K562 (cell line): Measurements from ENCODE around the gene PRDM16. TPM values are rescaled to one million over a fixed set of nuclear protein-coding genes. Genes with fewer than 3 reads are reported as not detected.

ENCODE experiments used
- ATAC-seq: fragments of 200-7000 bp; cut with Tn5 transposase; 3 replicates; pipeline ENCODE4 v1.9.1; 2020; ENCODE audit warnings: moderate library complexity
- BruUV-seq: library from RNA; stranded (reverse); fragments of 400-500 nt; replicated peaks from 2 replicates; lab custom pipeline; 2021; lab: Mats Ljungman, UMichigan
- CTCF ChIA-PET: fragments of 300-600 bp; formaldehyde crosslinking; extraction: SDS; loops from one replicate; lab custom pipeline; 2021; ENCODE audit warnings: low intra/inter-chr PET ratio; lab: Yijun Ruan, JAX
- POLR2A ChIA-PET: fragments of 300-600, 350-650 bp; sonication (Branson Sonifier 250); formaldehyde crosslinking; extraction: SDS; loops from one replicate; lab custom pipeline; 2021; ENCODE audit warnings: antibody characterized with exemption, inconsistent platforms; lab: Yijun Ruan, JAX
- DNase-seq, 4 experiments: peaks; one replicate each; pipeline versions ENCODE4 v3.0.0 to v3.0.0-alpha.2; 2011 to 2018; ENCODE audit warnings: low spot score in 3 of 4, mixed read lengths in 3 of 4; ENCODE audit errors: extremely low read depth in 1 of 4
- FAIRE-seq: peaks from 2 replicates; lab custom pipeline; 2011; peaks lifted over from hg19 to GRCh38; lab: Jason Lieb, UNC
- H2AFZ ChIP-seq: 2 replicates; pipeline ENCODE4 v1.6.0; 2011; ENCODE audit warnings: low read depth, low read length, control low read depth, inconsistent platforms
- H3K27ac ChIP-seq: fragments of 200-600 bp; 3 replicates; pipeline ENCODE4 v1.8.0; 2011; ENCODE audit warnings: low read depth, mild to moderate bottlenecking, control low read depth, inconsistent platforms, low read length, moderate library complexity, mixed read lengths; ENCODE audit errors: extremely low read depth
- H3K27me3 ChIP-seq, 2 experiments: fragments of 300-600 bp in 1 of 2; 2 replicates in 1 of 2; 3 replicates in 1 of 2; pipeline versions ENCODE4 v1.6.0 to v1.8.0; 2011; ENCODE audit warnings: inconsistent platforms in 2 of 2, low read length in 2 of 2, mild to moderate bottlenecking in 1 of 2, mixed read lengths in 1 of 2, moderate library complexity in 1 of 2; ENCODE audit not compliant: control insufficient read depth in 2 of 2, insufficient read depth in 2 of 2
- H3K36me3 ChIP-seq: fragments of 300-600 bp; 3 replicates; pipeline ENCODE4 v1.8.0; 2011; ENCODE audit warnings: mild to moderate bottlenecking, low read length, inconsistent platforms; ENCODE audit not compliant: control insufficient read depth, insufficient read depth
- H3K4me1 ChIP-seq, 2 experiments: fragments of 200-600 bp in 1 of 2; replicated peaks in 1 of 2; 2 replicates in 1 of 2; 3 replicates in 1 of 2; pipeline versions ENCODE4 v1.5.1 to v1.8.0; 2011; ENCODE audit warnings: inconsistent platforms in 2 of 2, low read length in 2 of 2, mild to moderate bottlenecking in 1 of 2, mixed read lengths in 1 of 2, moderate library complexity in 1 of 2; ENCODE audit not compliant: control insufficient read depth in 2 of 2, insufficient read depth in 2 of 2
- H3K4me2 ChIP-seq: 2 replicates; pipeline ENCODE4 v1.6.1; 2011; ENCODE audit warnings: low read length, control low read depth, inconsistent platforms, mixed read lengths; ENCODE audit not compliant: insufficient read depth
- H3K4me3 ChIP-seq: fragments of 200-600 bp; sonication (generic), shearing (Covaris generic); 2 replicates; pipeline ENCODE4 v1.5.1; 2016; ENCODE audit warnings: control low read depth, inconsistent platforms
- H3K79me2 ChIP-seq: fragments of 200-600 bp; 3 replicates; pipeline ENCODE4 v1.8.0; 2011; ENCODE audit warnings: low read length, inconsistent platforms; ENCODE audit not compliant: control insufficient read depth, insufficient read depth
- H3K9ac ChIP-seq, 2 experiments: 2 replicates each; pipeline versions ENCODE4 v1.6.0 to v1.6.1; 2011; ENCODE audit warnings: low read depth in 2 of 2, low read length in 2 of 2, control low read depth in 1 of 2, inconsistent platforms in 1 of 2, mild to moderate bottlenecking in 1 of 2, mixed read lengths in 1 of 2; ENCODE audit not compliant: insufficient read depth in 1 of 2
- H3K9me1 ChIP-seq: one replicate; pipeline ENCODE4 v1.6.0; 2011; ENCODE audit warnings: inconsistent platforms, mild to moderate bottlenecking, low read length, moderate library complexity; ENCODE audit not compliant: control insufficient read depth, insufficient read depth
- H3K9me3 ChIP-seq: replicated peaks from 2 replicates; pipeline ENCODE4 v1.5.1; 2011; ENCODE audit warnings: low read depth, low read length, inconsistent platforms; ENCODE audit not compliant: control insufficient read depth, insufficient read depth
- H4K20me1 ChIP-seq: replicated peaks from 2 replicates; pipeline ENCODE4 v1.6.1; 2011; ENCODE audit warnings: low read length, inconsistent platforms, mixed read lengths; ENCODE audit not compliant: control insufficient read depth, insufficient read depth
- AFF4 ChIP-seq: sonication (generic); formaldehyde crosslinking; IDR thresholded peaks from 2 replicates; pipeline ENCODE4 v1.8.0; 2023; ENCODE audit warnings: mild to moderate bottlenecking, missing genetic modification reagents
- CBX3 ChIP-seq, 2 experiments: IDR thresholded peaks; 1 replicate in 1 of 2; 2 replicates in 1 of 2; pipeline ENCODE4 v1.6.1; 2012; ENCODE audit warnings: inconsistent platforms in 2 of 2, low read length in 2 of 2, borderline replicate concordance in 1 of 2, control low read depth in 1 of 2
- HDAC2 ChIP-seq: fragments of 450-650 bp; IDR thresholded peaks from 2 replicates; pipeline ENCODE4 v1.6.1; 2016; ENCODE audit warnings: mild to moderate bottlenecking
- ILF3 ChIP-seq: fragments of 450-650 bp; IDR thresholded peaks from 2 replicates; pipeline ENCODE4 v1.6.1; 2018; ENCODE audit warnings: antibody characterized with exemption, mild to moderate bottlenecking, moderate library complexity, borderline replicate concordance
- IRF2 ChIP-seq: sonication (generic); formaldehyde crosslinking; IDR thresholded peaks from 2 replicates; pipeline ENCODE4 v1.8.1; 2022; ENCODE audit warnings: mild to moderate bottlenecking, missing genetic modification reagents
- MTA1 ChIP-seq: fragments of 450-650 bp; IDR thresholded peaks from 2 replicates; pipeline ENCODE4 v1.6.1; 2017; ENCODE audit warnings: borderline replicate concordance
- NFRKB ChIP-seq: fragments of 450-650 bp; IDR thresholded peaks from 2 replicates; pipeline ENCODE4 v1.6.1; 2016; ENCODE audit warnings: low read depth
- SAFB2 ChIP-seq: fragments of 200-400 bp; formaldehyde crosslinking; IDR thresholded peaks from 2 replicates; pipeline ENCODE4 v1.6.1; 2018; ENCODE audit warnings: borderline replicate concordance, low read length, low read depth, moderate library complexity; ENCODE audit not compliant: severe bottlenecking
- SP1 ChIP-seq: sonication (generic); formaldehyde crosslinking; IDR thresholded peaks from 2 replicates; pipeline ENCODE4 v1.8.1; 2022; ENCODE audit warnings: mild to moderate bottlenecking, missing genetic modification reagents
- ZBTB11 ChIP-seq, 3 experiments: fragments of 200-800 bp in 1 of 3; fragments of 250-450 bp in 1 of 3; fragments of 450-650 bp in 1 of 3; sonication (Bioruptor Pico) in 1 of 3; sonication (Bioruptor generic) in 1 of 3; formaldehyde crosslinking in 1 of 3; IDR thresholded peaks; 2 replicates each; pipeline versions ENCODE4 v1.6.1 to v1.8.0; 2016 to 2022; ENCODE audit warnings: mild to moderate bottlenecking in 2 of 3, missing genetic modification characterization in 2 of 3, missing compliant biosample characterization in 1 of 3, moderate library complexity in 1 of 3
- ZNF644 ChIP-seq: fragments of 200-800 bp; sonication (Bioruptor generic); IDR thresholded peaks from 2 replicates; pipeline ENCODE4 v1.6.1; 2016; ENCODE audit warnings: low read depth, missing genetic modification characterization, missing compliant biosample characterization
- WGBS: fragments of 100-300 bp; shearing (Covaris generic); methylation state at CpG from one replicate; pipeline ENCODE4 v1.1.6; 2016; ENCODE audit warnings: low coverage, mixed read lengths; ENCODE audit not compliant: insufficient coverage; ENCODE audit errors: missing lambda C conversion rate; 5-methylcytosine and 5-hydroxymethylcytosine counted together
- in situ Hi-C: fragments of 300-500 bp; cut with MboI; formaldehyde crosslinking; loops from 4 replicates; pipeline ENCODE4 v1.15.0; 2018; ENCODE audit warnings: inconsistent platforms, mixed read lengths
- intact Hi-C: fragments of 100-400 bp; cut with micrococcal nuclease; formaldehyde crosslinking; loops from 2 replicates; pipeline ENCODE4 v1.14.2; 2022
- polyA plus RNA-seq, 8 experiments: library from polyadenylated mRNA; depleted of rRNA in 4 of 8; stranded (reverse) in 5 of 8; unstranded in 3 of 8; fragments of >200 nt; fragmentation: Nextera tagmentation in 2 of 8; fragmentation: Illumina TruSeq in 1 of 8; extraction: Ambion mirVana in 2 of 8; extraction: Trizol in 1 of 8; gene quantifications; 2 replicates each; pipeline versions ENCODE4 v1.2.1 to v1.2.3, GENCODE V29; 2011 to 2014; ENCODE audit warnings: inconsistent platforms in 1 of 8, missing spikeins in 1 of 8
- total RNA-seq, 7 experiments: library from RNA; depleted of rRNA in 6 of 7; stranded (reverse); fragments of >200 nt in 6 of 7; fragmentation: Illumina TruSeq in 2 of 7; extraction: Trizol in 2 of 7; gene quantifications; 2 replicates each; pipeline versions ENCODE4 v1.2.1 to v1.2.3, GENCODE V29; 2011 to 2021; ENCODE audit warnings: low replicate concordance in 1 of 7
- TF ChIP-seq, protein P1 (sequence below): fragments of 450-650 bp; conservative IDR thresholded peaks from 2 replicates; pipeline ENCODE4 v1.6.1; 2016; ENCODE audit warnings: missing genetic modification characterization, low read depth, mild to moderate bottlenecking, missing compliant biosample characterization, moderate library complexity
- TF ChIP-seq, protein P2 (sequence below): fragments of 250-450 bp; sonication (Bioruptor Pico); IDR thresholded peaks from 2 replicates; pipeline ENCODE4 v1.5.0; 2021

Gene PRDM16
- total and polyA plus RNA-seq, 9 of the 15 experiments (the other 6 are each of a cell fraction or from before 2014, with no cell fraction given) = 0.10 to 0.27 TPM; not detected in 7

GRCh38 chr1:3022976-3023375 lies 46.0 kb upstream of the PRDM16 start:
- H2AFZ ChIP-seq = no peak overlapping the region
- in situ Hi-C loops = no loop called here
- ChIA-PET CTCF (no interaction called here), POLR2A (no interaction called here)
- no peaks in the 10 kb centered on the region for H3K9me1 ChIP-seq
- no peak overlapping the region for H3K4me2 ChIP-seq
- H3K4me1 ChIP-seq = 0 out of 5 replicates have a peak, but pooled peaks cover 0 to 2% of the 10 kb centered on the region in 2 experiments
- H4K20me1 ChIP-seq = no peaks in the 10 kb centered on the region
- H3K27me3 ChIP-seq = peaks cover 11 to 47% of the 10 kb centered on the region in 2 experiments; a peak in 3 of 5 replicates
- no peaks in the 10 kb centered on the region for H3K79me2 ChIP-seq
- no peak for DNase-seq
- H3K36me3 ChIP-seq = no peaks in the 10 kb centered on the region
- intact Hi-C loops = no loop called here
- H3K9me3 ChIP-seq = no peaks in the 10 kb centered on the region
- BruUV-seq = no TSS peak
- no peak overlapping the region for H3K9ac ChIP-seq
- ATAC-seq = no peak
- under 1% methylated on average over 14 of the region's 14 CpGs for WGBS
- no peak overlapping the region for H3K27ac ChIP-seq
- H3K4me3 ChIP-seq = no peak overlapping the region
- FAIRE-seq = no peak
- TF ChIP-seq, protein P1, sequence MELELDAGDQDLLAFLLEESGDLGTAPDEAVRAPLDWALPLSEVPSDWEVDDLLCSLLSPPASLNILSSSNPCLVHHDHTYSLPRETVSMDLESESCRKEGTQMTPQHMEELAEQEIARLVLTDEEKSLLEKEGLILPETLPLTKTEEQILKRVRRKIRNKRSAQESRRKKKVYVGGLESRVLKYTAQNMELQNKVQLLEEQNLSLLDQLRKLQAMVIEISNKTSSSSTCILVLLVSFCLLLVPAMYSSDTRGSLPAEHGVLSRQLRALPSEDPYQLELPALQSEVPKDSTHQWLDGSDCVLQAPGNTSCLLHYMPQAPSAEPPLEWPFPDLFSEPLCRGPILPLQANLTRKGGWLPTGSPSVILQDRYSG (tag) = no peak
- TF ChIP-seq ILF3 = no peak
- no peak for TF ChIP-seq NFRKB
- TF ChIP-seq SAFB2 = no peak
- TF ChIP-seq IRF2 (CRISPR knock-in tag) = no peak
- TF ChIP-seq ZBTB11 (CRISPR knock-in tag; IDR thresholded peaks at IDR 0.05) = no peak
- no peak for TF ChIP-seq HDAC2
- no peak for TF ChIP-seq ZNF644 (tag)
- no peak for TF ChIP-seq CBX3 (IDR thresholded peaks at IDR 0.05; ENCODE audit: borderline replicate concordance in 1 of 2, low read length in 2 of 2)
- TF ChIP-seq, protein P2, sequence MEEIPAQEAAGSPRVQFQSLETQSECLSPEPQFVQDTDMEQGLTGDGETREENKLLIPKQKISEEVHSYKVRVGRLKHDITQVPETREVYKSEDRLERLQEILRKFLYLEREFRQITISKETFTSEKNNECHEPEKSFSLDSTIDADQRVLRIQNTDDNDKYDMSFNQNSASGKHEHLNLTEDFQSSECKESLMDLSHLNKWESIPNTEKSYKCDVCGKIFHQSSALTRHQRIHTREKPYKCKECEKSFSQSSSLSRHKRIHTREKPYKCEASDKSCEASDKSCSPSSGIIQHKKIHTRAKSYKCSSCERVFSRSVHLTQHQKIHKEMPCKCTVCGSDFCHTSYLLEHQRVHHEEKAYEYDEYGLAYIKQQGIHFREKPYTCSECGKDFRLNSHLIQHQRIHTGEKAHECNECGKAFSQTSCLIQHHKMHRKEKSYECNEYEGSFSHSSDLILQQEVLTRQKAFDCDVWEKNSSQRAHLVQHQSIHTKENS (CRISPR knock-in tag) = no peak
- TF ChIP-seq AFF4 = no peak
- no peak for TF ChIP-seq SP1 (CRISPR knock-in tag)
- no peak for TF ChIP-seq MTA1
